Neutrophil (primary cell): ENCODE measurements around the gene VTI1A.

Experiments used
- H3K27ac ChIP-seq: fragments of 200-600 bp; sonication (generic); 2 replicates; pipeline ENCODE4 v1.5.1; 2016; ENCODE audit warnings: mild to moderate bottlenecking, moderate library complexity
- H3K27me3 ChIP-seq: fragments of 200-600 bp; sonication (generic); 2 replicates; pipeline ENCODE4 v1.6.0; 2016; ENCODE audit warnings: mild to moderate bottlenecking
- H3K36me3 ChIP-seq: fragments of 200-600 bp; sonication (generic); 2 replicates; pipeline ENCODE4 v1.5.1; 2017
- H3K4me1 ChIP-seq, 2 experiments: fragments of 200-600 bp in 1 of 2; sonication (generic) in 1 of 2; 1 replicate in 1 of 2; 2 replicates in 1 of 2; pipeline versions ENCODE4 v1.5.1 to v1.6.1; 2013 to 2016; ENCODE audit warnings: low read depth in 1 of 2, low read length in 1 of 2, mild to moderate bottlenecking in 1 of 2, moderate library complexity in 1 of 2; ENCODE audit not compliant: control insufficient read depth in 1 of 2, insufficient read depth in 1 of 2
- H3K4me3 ChIP-seq, 2 experiments: fragments of 200-600 bp in 1 of 2; sonication (generic) in 1 of 2; 1 replicate in 1 of 2; 2 replicates in 1 of 2; pipeline ENCODE4 v1.5.1; 2013 to 2016; ENCODE audit warnings: low read depth in 1 of 2, low read length in 1 of 2, mild to moderate bottlenecking in 1 of 2, moderate library complexity in 1 of 2
- H3K9me3 ChIP-seq: fragments of 200-600 bp; sonication (generic); 2 replicates; pipeline ENCODE4 v1.5.1; 2016
- CTCF ChIP-seq: fragments of 200-600 bp; sonication (generic); IDR thresholded peaks from 2 replicates; pipeline ENCODE4 v1.5.1; 2016; ENCODE audit warnings: antibody characterized with exemption

VTI1A gene

GRCh38 chr10:112758961-112759360, 311.9 kb downstream of the VTI1A start:
- Histone ChIP-seq H3K36me3 (no peaks in the 10 kb centered on the region), H3K27ac (no peak overlapping the region), H3K4me3 (no peak overlapping the region), H3K27me3 (no peaks in the 10 kb centered on the region), H3K4me1 (peaks cover 0 to 3% of the 10 kb centered on the region in 2 experiments), H3K9me3 (no peaks in the 10 kb centered on the region)
- no peak for TF ChIP-seq CTCF

GRCh38 chr10:112759496-112759895, 312.5 kb downstream of the VTI1A start:
- Histone ChIP-seq H3K9me3 (no peaks in the 10 kb centered on the region), H3K27ac (no peak overlapping the region), H3K27me3 (no peaks in the 10 kb centered on the region), H3K4me1 (no peaks in the 10 kb centered on the region), H3K36me3 (no peaks in the 10 kb centered on the region), H3K4me3 (no peak overlapping the region)
- no peak for TF ChIP-seq CTCF

GRCh38 chr10:112761256-112761655, 314.2 kb downstream of the VTI1A start:
- TF ChIP-seq CTCF, result no peak
- no peak overlapping the region for H3K4me3 ChIP-seq
- H3K36me3 ChIP-seq, result no peaks in the 10 kb centered on the region
- no peaks in the 10 kb centered on the region for H3K27me3 ChIP-seq
- no peaks in the 10 kb centered on the region for H3K9me3 ChIP-seq
- H3K4me1 ChIP-seq, result no peaks in the 10 kb centered on the region
- H3K27ac ChIP-seq, result no peak overlapping the region

- Histone ChIP-seq H3K9me3 (no peaks in the 10 kb centered on the region), H3K36me3 (no peaks in the 10 kb centered on the region), H3K27ac (no peak overlapping the region), H3K4me1 (no peaks in the 10 kb centered on the region), H3K4me3 (no peak overlapping the region), H3K27me3 (no peaks in the 10 kb centered on the region)
- no peak for TF ChIP-seq CTCF
These were observed 317.0 kb downstream of the VTI1A start for GRCh38 chr10:112763916-112764520.

GRCh38 chr10:112765717-112766235, 318.8 kb downstream of the VTI1A start:
- no peak overlapping the region for H3K27ac ChIP-seq
- TF ChIP-seq CTCF, result no peak
- H3K9me3 ChIP-seq, result no peaks in the 10 kb centered on the region

More at GRCh38 chr10:112765717-112766235, 318.8 kb downstream of the VTI1A start:
- no peaks in the 10 kb centered on the region for H3K4me1 ChIP-seq
- H3K27me3 ChIP-seq, result no peaks in the 10 kb centered on the region
- H3K4me3 ChIP-seq, result no peak overlapping the region
- H3K36me3 ChIP-seq, result no peaks in the 10 kb centered on the region
